OCI-LY3 (cell line): ENCODE data around the gene C5.

Experiments used
- CTCF ChIP-seq: fragments of 200-600, 300-600 bp; sonication (generic); IDR thresholded peaks from 2 replicates; pipeline ENCODE4 v1.5.1; 2014; ENCODE audit warnings: antibody characterized with exemption, low read length, low read depth
- EZH2phosphoT487 ChIP-seq: fragments of 200-600 bp; shearing (Covaris generic); IDR thresholded peaks from 2 replicates; pipeline ENCODE4 v1.6.1; 2018; ENCODE audit warnings: antibody characterized with exemption, mixed run types, low read depth

GRCh38 chr9:120966013-120966369, 84.1 kb downstream of the C5 start:
- TF ChIP-seq CTCF: no peak
- no peak for TF ChIP-seq EZH2phosphoT487
